Measurements from ENCODE around the gene HELQ. TPM values are rescaled to one million over a fixed set of nuclear protein-coding genes. Genes with fewer than 3 reads are reported as not detected.

The HELQ gene
- total RNA-seq, 1 donor from 2014 or later: 16.9 TPM

DNA sequence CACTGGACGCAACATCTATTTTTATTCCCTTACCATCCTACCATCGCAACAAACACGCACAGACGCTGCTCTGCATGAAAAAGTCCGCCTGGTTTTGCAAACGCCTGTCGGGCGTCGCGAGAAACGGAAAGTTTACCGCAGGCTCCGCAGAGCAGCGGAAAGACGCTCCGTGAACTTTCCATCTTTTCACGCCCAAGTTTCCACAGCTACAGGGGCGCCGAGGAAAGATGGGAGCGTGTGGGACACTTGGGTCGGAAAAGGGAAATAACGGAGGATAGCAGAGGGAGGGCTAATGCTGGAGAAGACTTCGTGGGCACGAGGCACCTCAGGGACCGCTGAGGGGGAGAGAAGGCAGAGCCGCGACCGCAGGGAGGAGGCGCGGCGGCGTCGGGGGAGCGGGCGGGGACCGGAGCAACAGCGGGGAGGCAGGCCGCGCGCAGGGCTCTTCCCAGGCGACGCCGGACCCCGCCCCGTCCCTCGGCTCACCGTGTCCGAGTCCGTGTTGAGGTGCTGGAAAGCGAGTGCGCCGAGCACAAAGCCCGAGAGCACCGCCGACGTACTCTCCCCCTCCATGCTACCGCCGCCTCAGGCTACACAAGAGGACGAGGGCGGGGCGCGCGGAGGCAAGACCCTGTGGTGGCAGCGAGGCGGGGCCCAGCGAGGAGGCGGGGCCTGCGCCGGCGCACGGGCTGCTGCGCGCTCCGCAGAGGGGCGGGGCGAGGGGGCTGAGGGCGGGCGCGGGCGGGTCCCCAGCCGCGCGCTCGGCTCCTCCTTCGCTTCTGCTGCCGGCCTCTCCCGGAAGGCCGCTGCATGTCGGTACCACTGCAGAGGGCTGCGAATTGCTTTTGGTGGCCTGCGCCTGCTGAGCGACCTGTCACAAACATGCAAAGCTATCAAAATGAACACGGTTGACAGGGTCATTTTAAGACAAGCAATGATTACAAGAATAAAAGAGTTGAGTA, 29.2 kb upstream of the HELQ start, which contains the start of gene ABRAXAS1:
Gene ABRAXAS1, minus strand, starts transcription at position 601 of the 962 bp plus-strand sequence. Its CDS starts 28 bp downstream, at position 573.
- peaks cover 8% of the 10 kb centered on the region for H3K4me1 ChIP-seq
- TF ChIP-seq CTCF (IDR thresholded peaks at IDR 0.05): no peak
- H3K4me3 ChIP-seq: peak within 1 kb of the TSS; percentile 85
- H3K9me3 ChIP-seq: no peaks in the 10 kb centered on the region
- H3K27me3 ChIP-seq: no peaks in the 10 kb centered on the region
- H3K27ac ChIP-seq: peak within 1 kb of the TSS; percentile 86
- peak; percentile 100 for ATAC-seq
- intact Hi-C loops (cut with DNase I): no loop called here
- peak; percentile 97 for DNase-seq
- peaks cover 3% of the 10 kb centered on the region for H3K36me3 ChIP-seq

- DNase-seq: no peak
- H3K4me1 ChIP-seq: no peaks in the 10 kb centered on the region
- no peak overlapping the region for H3K27ac ChIP-seq
- no peak for TF ChIP-seq CTCF (IDR thresholded peaks at IDR 0.05)
- H3K36me3 ChIP-seq: peaks cover 12% of the 10 kb centered on the region
- no peak for ATAC-seq
- intact Hi-C loops (cut with DNase I): no loop called here
- H3K9me3 ChIP-seq: no peaks in the 10 kb centered on the region
- H3K4me3 ChIP-seq: no peak overlapping the region
- no peaks in the 10 kb centered on the region for H3K27me3 ChIP-seq
Measured at GRCh38 chr4:83473966-83474365, 18.3 kb upstream of the HELQ start.

DNA sequence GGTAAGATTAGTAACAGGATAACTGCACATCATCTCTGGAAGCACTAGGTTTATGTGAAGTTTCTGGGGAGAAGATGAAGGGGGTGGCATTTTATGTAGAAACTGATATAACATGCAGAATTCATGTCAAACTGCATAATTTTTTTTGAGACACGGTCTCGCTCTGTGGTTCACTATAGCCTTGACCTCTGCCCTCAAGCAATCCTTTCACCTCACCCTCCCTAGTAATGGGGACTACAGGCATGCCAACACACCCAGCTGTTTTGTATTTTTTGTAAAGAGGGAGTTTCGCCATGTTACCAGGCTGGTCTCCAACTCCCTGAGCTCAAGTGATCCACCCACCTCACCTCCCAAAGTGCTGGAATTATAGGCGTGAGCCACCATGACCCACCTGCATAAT, 17.8 kb upstream of the HELQ start:
- Histone ChIP-seq H3K9me3 (no peaks in the 10 kb centered on the region), H3K4me1 (no peaks in the 10 kb centered on the region), H3K27ac (no peak overlapping the region), H3K27me3 (no peaks in the 10 kb centered on the region), H3K4me3 (no peak overlapping the region), H3K36me3 (peaks cover 18% of the 10 kb centered on the region)
- no peak for ATAC-seq
- no peak for DNase-seq
- TF ChIP-seq CTCF (IDR thresholded peaks at IDR 0.05): no peak
- intact Hi-C loops (cut with DNase I): no loop called here

- no peaks in the 10 kb centered on the region for H3K27me3 ChIP-seq
- no peaks in the 10 kb centered on the region for H3K9me3 ChIP-seq
- TF ChIP-seq CTCF (IDR thresholded peaks at IDR 0.05): no peak
- no peak for ATAC-seq
- intact Hi-C loops (cut with DNase I): no loop called here
- H3K27ac ChIP-seq: peak overlapping the region; percentile 99
- no peak for DNase-seq
- peaks cover 48% of the 10 kb centered on the region for H3K36me3 ChIP-seq
- H3K4me1 ChIP-seq: peaks cover 22% of the 10 kb centered on the region
- peak overlapping the region; percentile 80 for H3K4me3 ChIP-seq
Measured at GRCh38 chr4:83456184-83456501, 520 bp upstream of the HELQ start.

- H3K27ac ChIP-seq: peak overlapping the region; percentile 99
Measured at GRCh38 chr4:83454686-83455085, 937 bp downstream of the HELQ start.

More at GRCh38 chr4:83454686-83455085, 937 bp downstream of the HELQ start:
- peak overlapping the region; percentile 80 for H3K4me3 ChIP-seq
- no peaks in the 10 kb centered on the region for H3K9me3 ChIP-seq
- H3K36me3 ChIP-seq: peaks cover 34% of the 10 kb centered on the region
- intact Hi-C loops (cut with DNase I): no loop called here
- no peaks in the 10 kb centered on the region for H3K27me3 ChIP-seq
- ATAC-seq: no peak
- no peak for TF ChIP-seq CTCF (IDR thresholded peaks at IDR 0.05)
- DNase-seq: no peak
- peaks cover 22% of the 10 kb centered on the region for H3K4me1 ChIP-seq

Measured in upper lobe of right lung (tissue), 1 donor.